GM12878 (cell line): ENCODE measurements around the gene UBE2D3. TPM values are rescaled to one million over a fixed set of nuclear protein-coding genes. Genes with fewer than 3 reads are reported as not detected.

Experiments used
- ATAC-seq: fragments of 200-7000 bp; cut with Tn5 transposase; 3 replicates; pipeline ENCODE4 v1.9.1; 2020; ENCODE audit warnings: mild to moderate bottlenecking, moderate library complexity
- BruUV-seq: library from RNA; stranded (reverse); fragments of 400-500 nt; replicated peaks from 2 replicates; lab custom pipeline; 2021; lab: Mats Ljungman, UMichigan
- CTCF ChIA-PET: fragments of 300-600 bp; sonication (Branson Sonifier 250); formaldehyde crosslinking; extraction: SDS; loops from one replicate; lab custom pipeline; 2021; ENCODE audit warnings: inconsistent platforms; lab: Yijun Ruan, JAX
- POLR2A ChIA-PET: fragments of 350-600 bp; formaldehyde crosslinking; extraction: SDS; loops from one replicate; lab custom pipeline; 2021; ENCODE audit warnings: inconsistent platforms; lab: Charles Lee
- RAD21 ChIA-PET: fragments of 300-600 bp; sonication (Branson Sonifier 250); formaldehyde crosslinking; loops from one replicate; lab custom pipeline; 2023; ENCODE audit warnings: antibody characterized with exemption; ENCODE audit not compliant: unreplicated experiment; lab: Charles Lee
- SMC1A ChIA-PET: fragments of 300-600 bp; sonication (Branson Sonifier 250); formaldehyde crosslinking; loops from one replicate; lab custom pipeline; 2023; ENCODE audit not compliant: unreplicated experiment, uncharacterized antibody; lab: Charles Lee
- DNase-seq: peaks from one replicate; pipeline ENCODE4 v3.0.0-alpha.2; 2011; ENCODE audit warnings: low read depth, low spot score
- FAIRE-seq: peaks from 3 replicates; lab custom pipeline; 2011; peaks lifted over from hg19 to GRCh38; lab: Jason Lieb, UNC
- H2AFZ ChIP-seq: 2 replicates; pipeline ENCODE4 v1.6.0; 2011; ENCODE audit warnings: low read depth, low read length, control low read depth; ENCODE audit not compliant: control insufficient read depth
- H3K27ac ChIP-seq: 2 replicates; pipeline ENCODE4 v1.5.1; 2011; ENCODE audit warnings: control low read depth; ENCODE audit not compliant: control insufficient read depth, insufficient read depth
- H3K27me3 ChIP-seq, 2 experiments: replicated peaks in 1 of 2; 2 replicates each; pipeline versions ENCODE4 v1.6.0 to v1.6.1; 2011; ENCODE audit warnings: low read length in 1 of 2; ENCODE audit not compliant: control insufficient read depth in 2 of 2, insufficient read depth in 2 of 2
- H3K36me3 ChIP-seq, 2 experiments: 2 replicates each; pipeline ENCODE4 v1.5.1; 2011; ENCODE audit warnings: low read length in 1 of 2; ENCODE audit not compliant: control insufficient read depth in 2 of 2, insufficient read depth in 2 of 2
- H3K4me1 ChIP-seq: 2 replicates; pipeline ENCODE4 v1.6.1; 2011; ENCODE audit warnings: mild to moderate bottlenecking, low read length, moderate library complexity, mixed read lengths; ENCODE audit not compliant: control insufficient read depth, insufficient read depth
- H3K4me2 ChIP-seq: 2 replicates; pipeline ENCODE4 v1.6.0; 2011; ENCODE audit warnings: control low read depth; ENCODE audit not compliant: control insufficient read depth, insufficient read depth
- H3K4me3 ChIP-seq: fragments of 200-600 bp; sonication (generic); 2 replicates; pipeline ENCODE4 v1.5.1; 2016
- H3K79me2 ChIP-seq: 2 replicates; pipeline ENCODE4 v1.6.0; 2011; ENCODE audit warnings: low read length; ENCODE audit not compliant: control insufficient read depth, insufficient read depth
- H3K9ac ChIP-seq: 2 replicates; pipeline ENCODE4 v1.8.0; 2011; ENCODE audit warnings: low read length, control low read depth, mixed read lengths; ENCODE audit not compliant: control insufficient read depth, insufficient read depth
- H3K9me3 ChIP-seq: replicated peaks from 3 replicates; pipeline ENCODE4 v1.5.1; 2011; ENCODE audit warnings: mild to moderate bottlenecking, low read length; ENCODE audit not compliant: control insufficient read depth, insufficient read depth
- H4K20me1 ChIP-seq: 2 replicates; pipeline ENCODE4 v1.6.0; 2011; ENCODE audit not compliant: control insufficient read depth, insufficient read depth
- ATF7 ChIP-seq: fragments of 450-650 bp; IDR thresholded peaks from 2 replicates; pipeline ENCODE4 v1.6.1; 2016; ENCODE audit warnings: low read depth, mild to moderate bottlenecking
- BHLHE40 ChIP-seq, 2 experiments: fragments of 450-650 bp in 1 of 2; IDR thresholded peaks; 2 replicates each; pipeline ENCODE4 v1.6.1; 2011 to 2017; ENCODE audit warnings: low read depth in 2 of 2, borderline replicate concordance in 1 of 2, improper control_type of control experiment in 1 of 2, low read length in 1 of 2, mild to moderate bottlenecking in 1 of 2
- DPF2 ChIP-seq: fragments of 450-650 bp; IDR thresholded peaks from 2 replicates; pipeline ENCODE4 v1.6.1; 2017; ENCODE audit warnings: mild to moderate bottlenecking
- E4F1 ChIP-seq: fragments of 450-650 bp; IDR thresholded peaks from 2 replicates; pipeline ENCODE4 v1.6.1; 2018; ENCODE audit warnings: borderline replicate concordance, mild to moderate bottlenecking; ENCODE audit not compliant: partially characterized antibody
- EP300 ChIP-seq, 2 experiments: fragments of 150-350 bp in 1 of 2; IDR thresholded peaks; 2 replicates each; pipeline ENCODE4 v1.6.1; 2011 to 2012; ENCODE audit warnings: low read depth in 2 of 2, low read length in 2 of 2, borderline replicate concordance in 1 of 2, improper control_type of control experiment in 1 of 2, inconsistent platforms in 1 of 2; ENCODE audit not compliant: control insufficient read depth in 1 of 2
- FOS ChIP-seq: IDR thresholded peaks from 3 replicates; pipeline ENCODE4 v1.6.1; 2011; ENCODE audit warnings: borderline replicate concordance; ENCODE audit not compliant: insufficient read length; ENCODE audit errors: extremely low read depth
- HDAC2 ChIP-seq: fragments of 200-600 bp; sonication (generic); IDR thresholded peaks from 2 replicates; pipeline ENCODE4 v1.6.1; 2017
- JUND ChIP-seq: IDR thresholded peaks from 2 replicates; pipeline ENCODE4 v1.6.1; 2012; ENCODE audit warnings: low read depth, mild to moderate bottlenecking, low read length, improper control_type of control experiment, moderate library complexity
- MEF2A ChIP-seq: IDR thresholded peaks from 2 replicates; pipeline ENCODE4 v1.6.1; 2011; ENCODE audit warnings: low read depth, mild to moderate bottlenecking, low read length, moderate library complexity; ENCODE audit not compliant: insufficient read depth
- NR2C2 ChIP-seq: IDR thresholded peaks from 2 replicates; pipeline ENCODE4 v1.6.1; 2011; ENCODE audit warnings: borderline replicate concordance, low read depth; ENCODE audit not compliant: control insufficient read depth, insufficient read length
- NR2F1 ChIP-seq: fragments of 450-650 bp; conservative IDR thresholded peaks from 2 replicates; pipeline ENCODE4 v1.6.1; 2017; ENCODE audit warnings: mild to moderate bottlenecking
- RUNX3 ChIP-seq: IDR thresholded peaks from 2 replicates; pipeline ENCODE4 v1.6.1; 2012; ENCODE audit warnings: low read length, inconsistent platforms
- SMAD5 ChIP-seq: IDR thresholded peaks from 2 replicates; pipeline ENCODE4 v1.6.1; 2016; ENCODE audit warnings: antibody characterized with exemption, low read depth
- SP1 ChIP-seq: IDR thresholded peaks from one replicate; pipeline ENCODE4 v1.6.1; 2011; ENCODE audit warnings: low read depth, low read length
- SUZ12 ChIP-seq: fragments of 200-600 bp; sonication (generic); IDR thresholded peaks from one replicate; pipeline ENCODE4 v1.6.1; 2018; ENCODE audit warnings: antibody characterized with exemption, mild to moderate bottlenecking; ENCODE audit not compliant: unreplicated experiment
- TCF3 ChIP-seq: IDR thresholded peaks from 2 replicates; pipeline ENCODE4 v1.6.1; 2012; ENCODE audit warnings: low read depth, mild to moderate bottlenecking, low read length, borderline replicate concordance; ENCODE audit not compliant: insufficient read depth
- USF1 ChIP-seq: IDR thresholded peaks from 2 replicates; pipeline ENCODE4 v1.6.1; 2011; ENCODE audit warnings: borderline replicate concordance, low read depth, mild to moderate bottlenecking, moderate library complexity, mixed read lengths, low read length; ENCODE audit not compliant: insufficient read depth; ENCODE audit errors: extremely low read length
- USF2 ChIP-seq: IDR thresholded peaks from 2 replicates; pipeline ENCODE4 v1.6.1; 2011; ENCODE audit warnings: low read depth, low read length, improper control_type of control experiment, borderline replicate concordance
- ZZZ3 ChIP-seq: IDR thresholded peaks from 2 replicates; pipeline ENCODE4 v1.6.1; 2011; ENCODE audit warnings: low read depth; ENCODE audit not compliant: control insufficient read depth, insufficient read length
- WGBS: methylation state at CpG from one replicate; pipeline ENCODE4 v1.1.6; 2016; ENCODE audit warnings: low lambda C conversion rate; ENCODE audit not compliant: insufficient replicate concordance, insufficient coverage; ENCODE audit errors: missing lambda C conversion rate; 5-methylcytosine and 5-hydroxymethylcytosine counted together
- in situ Hi-C: fragments of 300-500 bp; cut with MboI; formaldehyde crosslinking; loops from 9 replicates; pipeline ENCODE4 v1.14.3; 2018; ENCODE audit warnings: mixed read lengths
- intact Hi-C: fragments of 100-400 bp; cut with micrococcal nuclease; formaldehyde crosslinking; loops from one replicate; pipeline ENCODE4 v1.14.2; 2022; ENCODE audit not compliant: unreplicated experiment
- polyA plus RNA-seq, 11 experiments: library from polyadenylated mRNA; depleted of rRNA in 4 of 11; unstranded in 6 of 11; stranded (reverse) in 5 of 11; fragments of >200 nt; fragmentation: Nextera tagmentation in 4 of 11; fragmentation: Illumina TruSeq in 1 of 11; extraction: Ambion mirVana in 4 of 11; extraction: Trizol in 1 of 11; gene quantifications; 1 replicate in 1 of 11; 2 replicates in 10 of 11; pipeline versions ENCODE4 v1.2.1 to v1.2.3, GENCODE V29; 2011 to 2016; ENCODE audit warnings: inconsistent platforms in 2 of 11, missing spikeins in 2 of 11, low read depth in 1 of 11
- total RNA-seq, 4 experiments: library from RNA; depleted of rRNA in 3 of 4; stranded (reverse); fragments of >200 nt in 3 of 4; fragmentation: Illumina TruSeq in 1 of 4; extraction: Trizol in 1 of 4; gene quantifications; 2 replicates each; pipeline versions ENCODE4 v1.2.1 to v1.2.3, GENCODE V29; 2013 to 2021

UBE2D3 gene
- total and polyA plus RNA-seq, 10 of the 15 experiments (the other 5 are each of a cell fraction or from before 2014, with no cell fraction given), result 162 to 572 (median 395) TPM

DNA sequence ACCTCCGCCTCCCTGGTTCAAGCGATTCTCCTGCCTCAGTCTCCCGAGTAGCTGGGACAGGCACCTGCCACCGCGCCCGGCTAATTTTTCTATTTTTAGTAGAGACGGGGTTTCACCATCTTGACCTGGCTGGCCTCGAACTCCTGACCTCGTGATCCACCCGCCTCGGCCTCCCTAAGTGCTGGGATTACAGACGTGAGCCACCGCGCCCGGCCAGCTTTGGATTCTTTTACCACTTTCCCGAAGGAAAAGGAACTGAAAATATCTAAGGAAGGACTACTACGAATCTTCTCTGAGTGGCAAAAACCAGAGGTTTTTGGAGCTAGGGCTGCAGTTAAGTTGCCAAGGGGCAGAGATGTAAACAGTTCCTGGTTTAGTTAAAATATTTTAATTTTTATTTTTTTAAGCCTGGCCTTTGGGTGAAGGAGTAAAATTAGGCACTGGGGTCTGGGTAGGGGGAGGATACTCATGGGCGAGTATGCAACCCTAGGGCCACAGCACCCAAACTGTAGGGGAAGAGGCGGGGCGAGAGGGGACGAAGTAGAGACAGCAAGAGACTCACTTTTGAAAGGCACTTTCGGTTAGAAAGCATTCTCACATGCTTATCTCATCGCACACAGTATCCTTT is 40.9 kb upstream of the UBE2D3 start:
- peak overlapping the region; percentile 96 for H2AFZ ChIP-seq
- intact Hi-C loops, result loop anchor here (1.0 to 5.0 kb wide), 5 partner anchors 40 to 367 kb away; partner anchors contain the start of genes MANBA and NFKB1
- no peak for TF ChIP-seq E4F1
- no peak for TF ChIP-seq JUND
- no peak for TF ChIP-seq SUZ12
- no peak for TF ChIP-seq BHLHE40 (IDR thresholded peaks at IDR 0.05; ENCODE audit: borderline replicate concordance in 1 of 2, low read depth in 2 of 2, low read length in 1 of 2)
- no peak; the same call in 1 of the 2 replicates for TF ChIP-seq SMAD5
- TF ChIP-seq ATF7, result peak; percentile 59
- TF ChIP-seq EP300 (IDR thresholded peaks at IDR 0.05; ENCODE audit: borderline replicate concordance in 1 of 2, control insufficient read depth in 1 of 2, low read depth in 2 of 2, low read length in 2 of 2), result no peak
- no peak for TF ChIP-seq DPF2
- TF ChIP-seq NR2F1, result peak; percentile 49; the same call in 1 of the 2 replicates
- no peak for TF ChIP-seq USF1
- 0 out of 2 replicates have a peak, but pooled peaks have one; percentile 33 for TF ChIP-seq RUNX3
- no peak for TF ChIP-seq ZZZ3
- TF ChIP-seq USF2, result no peak
- no peak for TF ChIP-seq TCF3
- TF ChIP-seq MEF2A, result 0 out of 2 replicates have a peak, but pooled peaks have one; percentile 3
- TF ChIP-seq SP1, result no peak
- no peak for TF ChIP-seq NR2C2
- TF ChIP-seq HDAC2, result no peak
- TF ChIP-seq FOS, result no peak

More for the DNA sequence above, 40.9 kb upstream of the UBE2D3 start:
- ChIA-PET RAD21 (interaction anchor here (0.6 to 7.4 kb wide), 11 partner anchors 16 to 316 kb away, joined by 3 to 139 read pairs (median 4); partner anchors contain the start of genes MANBA, SLC9B2 and UBE2D3), SMC1A (interaction anchor here (0.8 to 5.4 kb wide), 10 partner anchors 10 to 334 kb away, joined by 3 to 91 read pairs (median 3); partner anchors contain the start of genes MANBA and UBE2D3), CTCF (interaction anchor here (0.6 to 4.7 kb wide), 8 partner anchors 40 to 547 kb away, joined by 3 to 30 read pairs (median 4); partner anchors contain the start of gene UBE2D3), POLR2A (interaction anchor here (0.6 to 5.4 kb wide), 6 partner anchors 12 to 107 kb away, joined by 4 to 164 read pairs (median 6); partner anchors contain the start of genes MANBA and UBE2D3)
- peaks cover 4% of the 10 kb centered on the region for H3K9me3 ChIP-seq
- FAIRE-seq, result peak; percentile 77
- no peaks in the 10 kb centered on the region for H3K36me3 ChIP-seq
- peaks cover 81% of the 10 kb centered on the region for H3K79me2 ChIP-seq
- no peaks in the 10 kb centered on the region for H3K27me3 ChIP-seq
- peak overlapping the region; percentile 94 for H3K4me2 ChIP-seq
- DNase-seq, result no peak
- H3K4me1 ChIP-seq, result peaks cover 5% of the 10 kb centered on the region; the same call in 1 of the 2 replicates
- TSS peak; percentile 79 for BruUV-seq
- peak overlapping the region; percentile 97 for H3K9ac ChIP-seq
- in situ Hi-C loops, result no loop called here
- peak overlapping the region; percentile 86 for H3K4me3 ChIP-seq
- peak overlapping the region; percentile 98 for H3K27ac ChIP-seq
- 2% methylated on average over 23 of the region's 23 CpGs for WGBS
- peak; percentile 66 for ATAC-seq
- H4K20me1 ChIP-seq, result no peaks in the 10 kb centered on the region
